GM13976 (cell line): Measurements from ENCODE around the gene GRIP1.

ENCODE experiments used
- DNase-seq: peaks from one replicate; pipeline ENCODE4 v3.0.0; 2012; ENCODE audit warnings: low spot score
- in situ Hi-C: fragments of 300-500 bp; cut with MboI; formaldehyde crosslinking; loops from one replicate; pipeline ENCODE4 v1.12.0; 2022; ENCODE audit warnings: low sequenced_read_pairs, mixed read lengths, inconsistent platforms; ENCODE audit not compliant: unreplicated experiment
- TF ChIP-seq, protein P1 (sequence below): IDR thresholded peaks from 2 replicates; pipeline ENCODE4 v1.5.1; 2012; ENCODE audit warnings: borderline replicate concordance, mild to moderate bottlenecking; ENCODE audit not compliant: insufficient read depth; ENCODE audit errors: extremely low read depth, missing control alignments, control extremely low read depth

GRIP1 gene

DNA sequence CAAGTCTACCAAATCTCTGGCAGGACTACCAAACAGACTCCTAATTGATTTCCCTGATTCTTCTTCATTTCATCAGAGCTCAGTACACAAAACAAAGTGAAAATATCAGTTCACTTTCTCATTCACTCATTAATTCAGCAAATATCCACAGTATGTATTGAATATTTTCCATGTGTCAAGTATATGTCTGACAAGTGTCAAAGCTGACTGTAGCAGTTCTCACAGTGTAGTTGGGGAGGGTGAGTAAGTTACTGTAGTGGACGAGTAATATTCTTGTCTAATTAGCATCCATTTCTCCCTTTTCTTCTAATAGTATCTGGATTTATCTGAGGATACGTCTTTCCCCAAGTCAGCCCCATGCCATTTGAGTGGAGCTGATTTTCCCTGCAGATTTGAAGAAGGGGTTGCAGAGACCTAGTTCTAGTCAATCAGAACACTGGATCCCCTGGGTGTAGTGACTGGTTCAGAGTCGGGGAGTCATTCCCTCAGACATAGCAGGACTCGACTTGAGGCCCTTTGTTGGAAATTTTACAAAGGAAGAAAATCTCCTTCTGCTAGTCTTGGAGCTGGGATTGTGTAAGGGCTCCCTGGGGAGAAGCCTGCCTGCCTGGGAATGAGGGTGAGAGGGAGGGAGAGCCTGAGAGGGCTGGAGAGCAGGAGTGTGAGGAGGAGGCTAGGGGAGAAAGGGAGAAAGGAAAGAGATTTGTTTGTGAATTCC, 51.4 kb downstream of the GRIP1 start:
- TF ChIP-seq, protein P1, sequence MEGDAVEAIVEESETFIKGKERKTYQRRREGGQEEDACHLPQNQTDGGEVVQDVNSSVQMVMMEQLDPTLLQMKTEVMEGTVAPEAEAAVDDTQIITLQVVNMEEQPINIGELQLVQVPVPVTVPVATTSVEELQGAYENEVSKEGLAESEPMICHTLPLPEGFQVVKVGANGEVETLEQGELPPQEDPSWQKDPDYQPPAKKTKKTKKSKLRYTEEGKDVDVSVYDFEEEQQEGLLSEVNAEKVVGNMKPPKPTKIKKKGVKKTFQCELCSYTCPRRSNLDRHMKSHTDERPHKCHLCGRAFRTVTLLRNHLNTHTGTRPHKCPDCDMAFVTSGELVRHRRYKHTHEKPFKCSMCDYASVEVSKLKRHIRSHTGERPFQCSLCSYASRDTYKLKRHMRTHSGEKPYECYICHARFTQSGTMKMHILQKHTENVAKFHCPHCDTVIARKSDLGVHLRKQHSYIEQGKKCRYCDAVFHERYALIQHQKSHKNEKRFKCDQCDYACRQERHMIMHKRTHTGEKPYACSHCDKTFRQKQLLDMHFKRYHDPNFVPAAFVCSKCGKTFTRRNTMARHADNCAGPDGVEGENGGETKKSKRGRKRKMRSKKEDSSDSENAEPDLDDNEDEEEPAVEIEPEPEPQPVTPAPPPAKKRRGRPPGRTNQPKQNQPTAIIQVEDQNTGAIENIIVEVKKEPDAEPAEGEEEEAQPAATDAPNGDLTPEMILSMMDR, result no peak
- DNase-seq, result no peak
- in situ Hi-C loops, result no loop called here

DNA sequence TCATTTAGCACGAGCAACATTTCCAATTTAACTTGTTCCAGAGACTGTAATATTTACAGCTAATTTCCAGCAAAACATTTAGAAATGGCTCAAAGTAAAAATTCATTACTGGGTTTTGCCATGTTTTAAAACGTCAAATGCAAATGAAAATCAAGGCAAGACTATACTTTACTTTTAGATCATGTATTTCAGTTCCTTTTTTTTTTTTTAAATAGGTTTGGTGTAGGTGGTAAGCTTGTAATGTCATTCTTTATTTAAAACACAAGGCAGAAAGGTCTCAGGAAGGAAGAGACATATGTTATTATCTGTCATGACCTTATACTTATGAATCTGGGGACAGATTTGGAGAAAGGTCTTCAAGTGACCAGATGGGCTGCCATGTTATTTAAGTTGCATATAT, 54.1 kb downstream of the GRIP1 start:
- TF ChIP-seq, protein P1, result no peak
- in situ Hi-C loops, result no loop called here
- DNase-seq, result peak; percentile 12

DNA sequence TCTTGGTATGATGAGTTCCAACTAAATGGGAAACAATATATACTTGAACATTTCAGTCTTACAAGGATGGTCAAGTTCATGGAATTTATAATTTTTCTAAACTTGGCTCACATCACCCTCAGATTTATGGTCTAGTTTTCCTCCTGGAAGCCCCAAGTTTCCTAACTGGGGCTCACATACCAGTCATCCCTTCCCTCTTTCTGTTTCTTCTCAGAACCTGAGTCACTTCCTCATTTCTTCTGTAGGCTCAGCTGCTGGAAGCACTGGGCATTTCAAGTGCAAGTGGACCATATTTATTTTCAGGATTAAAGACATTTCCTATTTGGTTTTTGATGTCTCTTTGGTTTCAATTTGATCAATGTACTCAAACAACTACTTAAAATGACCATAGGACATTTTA, 55.4 kb downstream of the GRIP1 start:
- TF ChIP-seq, protein P1, result no peak
- DNase-seq, result no peak
- in situ Hi-C loops, result no loop called here

DNA sequence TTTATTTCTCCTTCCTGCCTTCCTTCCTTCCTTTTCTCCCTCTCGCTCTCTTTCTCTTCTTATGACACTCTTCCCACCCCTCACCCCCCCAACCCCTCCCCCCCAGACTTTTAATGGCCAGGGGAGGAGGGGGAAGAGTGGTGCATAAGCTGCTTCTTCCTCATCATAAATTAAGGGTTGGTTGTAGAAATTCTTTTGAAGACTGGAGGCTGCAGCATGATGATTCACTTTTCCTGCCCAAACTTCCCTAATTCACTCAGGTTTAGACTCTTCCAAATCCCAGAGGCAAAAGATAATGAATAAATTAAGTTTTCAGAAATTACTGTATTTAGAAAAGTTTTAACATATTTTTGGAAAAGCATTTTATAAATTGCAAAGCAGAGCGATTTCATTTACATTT, 58.2 kb downstream of the GRIP1 start:
- in situ Hi-C loops, result no loop called here
- TF ChIP-seq, protein P1, result no peak
- DNase-seq, result no peak

DNA sequence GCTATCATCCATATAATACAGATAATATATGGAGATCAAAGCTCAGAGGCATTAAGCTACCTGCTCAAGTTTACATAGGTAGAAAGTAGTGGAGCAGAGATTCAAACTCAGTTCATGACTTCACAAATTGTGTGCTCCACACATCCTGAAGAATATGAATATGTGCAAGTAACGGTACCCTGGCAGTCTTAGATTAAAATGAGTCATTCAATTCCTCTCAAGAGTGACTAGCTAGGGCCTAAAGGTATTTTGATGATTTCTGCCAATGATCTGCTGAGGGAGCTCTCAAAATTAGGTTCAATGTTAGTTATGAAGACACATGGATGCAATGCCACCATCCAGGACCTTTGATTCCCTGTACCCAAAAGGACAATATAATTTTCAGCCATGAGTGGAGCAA, 58.9 kb downstream of the GRIP1 start:
- in situ Hi-C loops, result no loop called here
- TF ChIP-seq, protein P1, result no peak
- DNase-seq, result no peak

DNA sequence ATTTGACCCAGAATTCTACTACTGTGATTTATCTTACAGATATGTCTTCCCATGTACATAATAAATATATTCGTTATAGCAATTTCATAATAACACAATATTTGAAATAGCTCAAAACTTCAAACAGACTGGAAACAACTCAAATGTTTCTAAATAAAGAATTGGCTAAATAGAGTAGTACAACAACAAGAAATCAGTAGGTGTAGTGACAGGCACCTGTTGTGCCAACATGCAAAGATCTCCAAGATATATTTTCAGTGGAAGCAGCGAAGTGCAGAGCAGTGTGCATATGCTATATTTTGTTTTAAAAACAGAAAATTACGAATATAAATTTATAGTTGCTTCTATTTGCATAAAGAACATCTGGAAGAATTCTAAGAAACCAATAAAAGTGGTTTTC, 60.9 kb downstream of the GRIP1 start:
- in situ Hi-C loops, result no loop called here
- TF ChIP-seq, protein P1, result no peak
- DNase-seq, result no peak
